ENCODE data around the gene DPAGT1. TPM values are rescaled to one million over a fixed set of nuclear protein-coding genes. Genes with fewer than 3 reads are reported as not detected.

Gene DPAGT1
- 21.8 and 23.6 TPM in 2 replicates for total RNA-seq

GRCh38 chr11:119101759-119102423 is at the start of gene DPAGT1:
TSS of gene DPAGT1 (minus strand) at chr11:119101853. CDS start at chr11:119101655, 198 bp downstream.

GRCh38 chr11:119149018-119149785 is 47.5 kb upstream of the DPAGT1 start, which contains the start of gene ABCG4:
TSS of gene ABCG4 (plus strand) at chr11:119149052. CDS start at chr11:119149966, 914 bp downstream.

GRCh38 chr11:119121008-119121810 is 19.6 kb upstream of the DPAGT1 start, which contains the start of gene HINFP:
TSS of gene HINFP (plus strand) at chr11:119121580. CDS start at chr11:119126945, 5,365 bp downstream.

GRCh38 chr11:119106564-119107537 is 5.2 kb upstream of the DPAGT1 start, which contains the start of gene C2CD2L:
TSS of gene C2CD2L (plus strand) at chr11:119107344. CDS start at chr11:119107742, 398 bp downstream.

GRCh38 chr11:119084663-119085436 is 16.8 kb downstream of the DPAGT1 start, which contains the start of gene HMBS:
TSS of gene HMBS (plus strand) at chr11:119084881. CDS start at chr11:119085034, 153 bp downstream.

GRCh38 chr11:119067371-119068222 is 34.1 kb downstream of the DPAGT1 start, which contains the start of gene VPS11:
TSS of gene VPS11 (plus strand) at chr11:119067818. CDS start at chr11:119067824, 6 bp downstream.

GRCh38 chr11:119057000-119057769 is 44.5 kb downstream of the DPAGT1 start, which contains the start of gene HYOU1:
TSS of gene HYOU1 (minus strand) at chr11:119057205. CDS start at chr11:119056160, 1,045 bp downstream.

Other genes starting within 250 kb of the DPAGT1 start
- gene CXCR5, start 218.0 kb downstream of the DPAGT1 start, total RNA-seq: not detected in 2 replicates
- 38.5 and 40.0 TPM in 2 replicates for gene BCL9L, start 175.9 kb downstream of the DPAGT1 start, total RNA-seq
- not detected in 2 replicates for gene UPK2, start 145.6 kb downstream of the DPAGT1 start, total RNA-seq
- not detected in 2 replicates for gene FOXR1, start 130.1 kb downstream of the DPAGT1 start, total RNA-seq
- gene CENATAC, start 103.7 kb downstream of the DPAGT1 start, total RNA-seq: 3.5 and 10.0 TPM in 2 replicates
- 2,232 and 3,190 TPM in 2 replicates for gene RPS25, start 83.5 kb downstream of the DPAGT1 start, total RNA-seq
- 48.9 and 68.3 TPM in 2 replicates for gene TRAPPC4, start 83.1 kb downstream of the DPAGT1 start, total RNA-seq
- gene SLC37A4, start 71.0 kb downstream of the DPAGT1 start, total RNA-seq: 8.9 and 11.9 TPM in 2 replicates
- gene HYOU1, start 44.6 kb downstream of the DPAGT1 start, total RNA-seq: 42.8 and 72.7 TPM in 2 replicates
- gene VPS11, start 34.0 kb downstream of the DPAGT1 start, total RNA-seq: 14.4 and 18.2 TPM in 2 replicates
- 19.7 and 27.9 TPM in 2 replicates for gene HMBS, start 17.0 kb downstream of the DPAGT1 start, total RNA-seq
- gene C2CD2L, start 5.5 kb upstream of the DPAGT1 start, total RNA-seq: 4.3 and 5.8 TPM in 2 replicates
- 9.2 and 9.8 TPM in 2 replicates for gene HINFP, start 19.7 kb upstream of the DPAGT1 start, total RNA-seq
- not detected in 2 replicates for gene ABCG4, start 47.2 kb upstream of the DPAGT1 start, total RNA-seq
- 8.6 and 11.1 TPM in 2 replicates for gene NLRX1, start 66.9 kb upstream of the DPAGT1 start, total RNA-seq
- not detected in 2 replicates for gene NHERF4, start 83.6 kb upstream of the DPAGT1 start, total RNA-seq
- gene CBL, start 104.5 kb upstream of the DPAGT1 start, total RNA-seq: 7.0 and 22.9 TPM in 2 replicates
- gene MCAM, start 215.3 kb upstream of the DPAGT1 start, total RNA-seq: 23.2 and 36.8 TPM in 2 replicates
- gene RNF26, start 232.7 kb upstream of the DPAGT1 start, total RNA-seq: 9.9 and 11.7 TPM in 2 replicates
- gene C1QTNF5, start 239.0 kb upstream of the DPAGT1 start, total RNA-seq: 42.8 and 52.9 TPM in 2 replicates
- gene MFRP, start 244.9 kb upstream of the DPAGT1 start, total RNA-seq: 0.09 TPM in 1 of 2 replicates, not detected in the other

Measured in pericardium fibroblast (primary cell).